Endodermal cell (in vitro differentiated cells): Measurements from ENCODE around the gene DZANK1. TPM values are rescaled to one million over a fixed set of nuclear protein-coding genes. Genes with fewer than 3 reads are reported as not detected.

Experiments used
- DNase-seq: peaks from one replicate; pipeline ENCODE4 v3.0.0-alpha.2; 2017
- H3K27ac ChIP-seq: 2 replicates; pipeline ENCODE4 v1.5.1; 2013; ENCODE audit warnings: mild to moderate bottlenecking, low read depth, low read length, moderate library complexity
- H3K27me3 ChIP-seq: 2 replicates; pipeline ENCODE4 v1.6.1; 2013; ENCODE audit warnings: mild to moderate bottlenecking, low read length, moderate library complexity; ENCODE audit not compliant: insufficient read depth, control insufficient read depth, poor library complexity, severe bottlenecking
- H3K36me3 ChIP-seq: 2 replicates; pipeline ENCODE4 v1.7.0; 2013; ENCODE audit warnings: mild to moderate bottlenecking, low read length, moderate library complexity; ENCODE audit not compliant: control insufficient read depth, insufficient read depth
- H3K4me1 ChIP-seq: one replicate; pipeline ENCODE4 v1.7.0; 2013; ENCODE audit warnings: low read length; ENCODE audit not compliant: control insufficient read depth, insufficient read depth
- H3K4me3 ChIP-seq: 2 replicates; pipeline ENCODE4 v1.5.1; 2013; ENCODE audit warnings: mild to moderate bottlenecking, low read length, moderate library complexity
- H3K9ac ChIP-seq: 2 replicates; pipeline ENCODE4 v1.6.1; 2013; ENCODE audit warnings: mild to moderate bottlenecking, low read length, moderate library complexity; ENCODE audit not compliant: poor library complexity, severe bottlenecking; ENCODE audit errors: extremely low read depth
- H3K9me3 ChIP-seq: 2 replicates; pipeline ENCODE4 v1.6.1; 2013; ENCODE audit warnings: mild to moderate bottlenecking, low read length, moderate library complexity; ENCODE audit not compliant: control insufficient read depth
- H3K27ac Mint-ChIP-seq: 2 replicates; pipeline ENCODE4 v1.8.0; 2020; ENCODE audit warnings: mixed read lengths
- H3K27me3 Mint-ChIP-seq: 2 replicates; pipeline ENCODE4 v1.8.0; 2021; ENCODE audit warnings: mild to moderate bottlenecking, mixed read lengths; ENCODE audit not compliant: insufficient read depth
- H3K36me3 Mint-ChIP-seq: 2 replicates; pipeline ENCODE4 v1.8.0; 2020; ENCODE audit warnings: low read depth, mixed read lengths
- H3K4me1 Mint-ChIP-seq: 2 replicates; pipeline ENCODE4 v1.8.0; 2020; ENCODE audit warnings: mixed read lengths
- H3K4me3 Mint-ChIP-seq: 2 replicates; pipeline ENCODE4 v1.8.0; 2020; ENCODE audit warnings: mild to moderate bottlenecking, moderate library complexity, mixed read lengths
- H3K9me3 Mint-ChIP-seq: 2 replicates; pipeline ENCODE4 v1.8.0; 2020; ENCODE audit warnings: mild to moderate bottlenecking, mixed read lengths
- CTCF ChIP-seq: fragments of 200-600 bp; sonication (generic); conservative IDR thresholded peaks from 2 replicates; pipeline ENCODE4 v1.5.0; 2021; ENCODE audit warnings: antibody characterized with exemption, mild to moderate bottlenecking
- WGBS, 2 experiments: methylation state at CpG; one replicate each; pipeline versions ENCODE4 v1.1.5 to v1.1.7; 2013; ENCODE audit warnings: missing lambda C conversion rate in 2 of 2, mixed read lengths in 1 of 2; ENCODE audit not compliant: insufficient coverage in 1 of 2, insufficient read length in 1 of 2; 5-methylcytosine and 5-hydroxymethylcytosine counted together
- total RNA-seq, 2 donors: library from RNA; stranded (reverse); fragmentation: NEBNext Ultra II Directional in 1 of 2; extraction: Animal tissue kit (Norgen Biotek cat#: 25700) in 1 of 2; gene quantifications; 2 replicates in 1 of 2; 3 replicates in 1 of 2; pipeline ENCODE4 v1.2.1, GENCODE V29; 2021

Gene DZANK1
- total RNA-seq, 2 donors from 2014 or later: 14.8 to 18.8 TPM

- no peaks in the 10 kb centered on the region for H3K36me3 Mint-ChIP-seq
- Histone ChIP-seq H3K9ac (no peak overlapping the region), H3K9me3 (no peaks in the 10 kb centered on the region), H3K4me3 (no peak overlapping the region), H3K27me3 (no peaks in the 10 kb centered on the region), H3K27ac (no peak overlapping the region), H3K4me1 (no peaks in the 10 kb centered on the region), H3K36me3 (no peaks in the 10 kb centered on the region)
- no peak for TF ChIP-seq CTCF
- WGBS, 2 experiments: 91 to 94% methylated on average over 12 to 13 of the region's 13 CpGs
- no peak overlapping the region for H3K27ac Mint-ChIP-seq
- H3K9me3 Mint-ChIP-seq: no peaks in the 10 kb centered on the region
- H3K4me1 Mint-ChIP-seq: peaks cover 10% of the 10 kb centered on the region
- H3K4me3 Mint-ChIP-seq: no peak overlapping the region
- DNase-seq: no peak
- H3K27me3 Mint-ChIP-seq: peaks cover 10% of the 10 kb centered on the region
These were observed 103.9 kb downstream of the DZANK1 start for GRCh38 chr20:18362916-18363315.

GRCh38 chr20:18361678-18362077, 105.2 kb downstream of the DZANK1 start:
- H3K27ac ChIP-seq: no peak overlapping the region
- TF ChIP-seq CTCF: no peak

GRCh38 chr20:18360635-18361034, 106.2 kb downstream of the DZANK1 start:
- no peaks in the 10 kb centered on the region for H3K9me3 Mint-ChIP-seq
- WGBS, 2 experiments: 43 to 68% methylated on average over 1 of the region's 1 CpG
- Histone ChIP-seq H3K9me3 (peaks cover 3% of the 10 kb centered on the region), H3K27ac (no peak overlapping the region), H3K4me3 (no peak overlapping the region), H3K36me3 (no peaks in the 10 kb centered on the region), H3K4me1 (no peaks in the 10 kb centered on the region), H3K27me3 (no peaks in the 10 kb centered on the region), H3K9ac (no peak overlapping the region)
- TF ChIP-seq CTCF: no peak
- H3K27ac Mint-ChIP-seq: no peak overlapping the region
- peak; percentile 63 for DNase-seq
- no peak overlapping the region for H3K4me3 Mint-ChIP-seq
- peaks cover 10% of the 10 kb centered on the region for H3K4me1 Mint-ChIP-seq
- no peaks in the 10 kb centered on the region for H3K36me3 Mint-ChIP-seq
- H3K27me3 Mint-ChIP-seq: peaks cover 10% of the 10 kb centered on the region

More at GRCh38 chr20:18361678-18362077, 105.2 kb downstream of the DZANK1 start:
- no peak overlapping the region for H3K4me3 ChIP-seq
- Mint-ChIP-seq H3K36me3 (no peaks in the 10 kb centered on the region), H3K27ac (no peak overlapping the region), H3K9me3 (no peaks in the 10 kb centered on the region), H3K4me1 (peaks cover 10% of the 10 kb centered on the region), H3K4me3 (no peak overlapping the region), H3K27me3 (peaks cover 10% of the 10 kb centered on the region)
- no peaks in the 10 kb centered on the region for H3K36me3 ChIP-seq
- no peaks in the 10 kb centered on the region for H3K4me1 ChIP-seq
- no peak overlapping the region for H3K9ac ChIP-seq
- WGBS, 2 experiments: 84% methylated on average over 1 of the region's 1 CpG; no CpG with 5 or more reads in 1 of the 2 experiments
- no peak for DNase-seq
- H3K9me3 ChIP-seq: no peaks in the 10 kb centered on the region
- no peaks in the 10 kb centered on the region for H3K27me3 ChIP-seq
